ENCODE data around the gene SLC6A9.

The SLC6A9 gene

DNA sequence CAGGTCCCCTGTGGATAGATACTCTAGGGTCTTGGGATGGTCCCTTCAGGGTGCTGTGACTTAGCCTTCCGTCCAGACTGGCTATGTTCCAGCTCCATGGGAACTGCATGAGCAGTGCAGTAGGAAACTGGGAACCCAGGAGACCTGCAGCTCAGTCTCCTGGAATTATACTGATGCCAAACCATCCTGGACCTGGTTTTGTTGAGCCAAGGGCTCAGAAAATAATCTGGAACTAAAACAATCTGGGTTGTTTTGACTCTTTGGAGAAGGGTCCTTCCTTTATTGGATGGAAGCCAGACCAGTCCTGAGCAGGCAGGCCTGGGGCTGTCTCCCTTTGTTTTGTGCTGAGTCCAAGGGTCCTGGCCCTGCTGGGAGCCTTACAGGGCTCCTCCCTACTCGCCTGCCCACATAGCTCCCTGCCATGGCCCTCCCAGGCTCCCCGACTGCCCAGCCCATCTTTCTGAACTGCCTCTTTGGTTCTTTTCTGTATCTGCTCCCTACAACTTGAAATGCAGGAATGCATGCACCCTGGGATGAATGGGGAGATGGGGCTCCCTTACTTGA is 83.3 kb downstream of the SLC6A9 start:
- no peak for DNase-seq (ENCODE audit: low read depth in 2 of 3, low spot score in 1 of 3)

- DNase-seq (ENCODE audit: low read depth in 2 of 3, low spot score in 1 of 3) = no peak
These were observed 84.0 kb downstream of the SLC6A9 start for GRCh38 chr1:43947061-43947873.

Measured in stimulated activated CD4-positive, alpha-beta T cell treated with anti-CD3 and anti-CD28 coated beads, Interleukin-12 subunit alpha, Interleukin-12 subunit beta, amount 100 ng/mL, for 48 hours (primary cell).